H1 (cell line): ENCODE data around the gene SLIT3. TPM values are rescaled to one million over a fixed set of nuclear protein-coding genes. Genes with fewer than 3 reads are reported as not detected.

ENCODE experiments used
- CTCF ChIA-PET: fragments of 300-600 bp; sonication (Branson Sonifier 250); formaldehyde crosslinking; loops from one replicate; lab custom pipeline; 2021; ENCODE audit not compliant: partially characterized antibody; lab: Charles Lee
- POLR2A ChIA-PET: fragments of 300-600 bp; sonication (Branson Sonifier 250); formaldehyde crosslinking; loops from one replicate; lab custom pipeline; 2021; ENCODE audit warnings: inconsistent platforms; ENCODE audit not compliant: partially characterized antibody; lab: Charles Lee
- DNase-seq, 2 experiments: peaks; one replicate each; pipeline versions ENCODE4 v3.0.0 to v3.0.0-alpha.2; 2010 to 2022; ENCODE audit warnings: low spot score in 2 of 2, low read depth in 1 of 2, mixed read lengths in 1 of 2
- FAIRE-seq: peaks from 2 replicates; lab custom pipeline; 2011; peaks lifted over from hg19 to GRCh38; lab: Jason Lieb, UNC
- H2AFZ ChIP-seq: 2 replicates; pipeline ENCODE4 v1.8.1; 2012; ENCODE audit warnings: low read length, inconsistent platforms
- H2AK5ac ChIP-seq: 2 replicates; pipeline ENCODE4 v1.6.1; 2013; ENCODE audit warnings: low read depth, low read length
- H2BK120ac ChIP-seq: replicated peaks from 2 replicates; pipeline ENCODE3; 2013; ENCODE audit warnings: low read depth, low read length, inconsistent platforms
- H2BK12ac ChIP-seq: 2 replicates; pipeline ENCODE4 v1.6.1; 2013; ENCODE audit warnings: low read depth, low read length
- H2BK15ac ChIP-seq: 2 replicates; pipeline ENCODE4 v1.6.1; 2013; ENCODE audit warnings: low read length
- H2BK20ac ChIP-seq: 2 replicates; pipeline ENCODE4 v1.6.1; 2013; ENCODE audit warnings: low read length
- H2BK5ac ChIP-seq: 2 replicates; pipeline ENCODE4 v1.6.1; 2013; ENCODE audit warnings: low read depth, low read length
- H3K14ac ChIP-seq: 2 replicates; pipeline ENCODE4 v1.6.1; 2013; ENCODE audit warnings: inconsistent platforms; ENCODE audit not compliant: insufficient read length
- H3K18ac ChIP-seq: 2 replicates; pipeline ENCODE4 v1.6.1; 2013; ENCODE audit warnings: low read length; ENCODE audit errors: extremely low read depth
- H3K23ac ChIP-seq: 2 replicates; pipeline ENCODE4 v1.6.1; 2013; ENCODE audit warnings: inconsistent platforms; ENCODE audit not compliant: insufficient read length
- H3K23me2 ChIP-seq: 2 replicates; pipeline ENCODE4 v1.6.1; 2013; ENCODE audit warnings: low read depth, low read length
- H3K27ac ChIP-seq: 2 replicates; pipeline ENCODE4 v1.6.1; 2011; ENCODE audit warnings: low read depth, low read length, inconsistent platforms
- H3K27me3 ChIP-seq, 4 experiments: replicated peaks in 1 of 4; 1 replicate in 1 of 4; 2 replicates in 3 of 4; pipeline versions ENCODE4 v1.6.1 to v1.8.1; 2011 to 2013; ENCODE audit warnings: low read length in 3 of 4, mild to moderate bottlenecking in 3 of 4, inconsistent platforms in 2 of 4, mixed read lengths in 2 of 4, moderate library complexity in 1 of 4; ENCODE audit not compliant: control insufficient read depth in 3 of 4, insufficient read depth in 3 of 4; ENCODE audit errors: extremely low read depth in 1 of 4
- H3K36me3 ChIP-seq, 4 experiments: 2 replicates each; pipeline versions ENCODE4 v1.6.1 to v1.8.1; 2011 to 2013; ENCODE audit warnings: mild to moderate bottlenecking in 4 of 4, low read length in 3 of 4, moderate library complexity in 2 of 4, control low read depth in 1 of 4, inconsistent platforms in 1 of 4; ENCODE audit not compliant: insufficient read depth in 4 of 4, control insufficient read depth in 2 of 4
- H3K4ac ChIP-seq: replicated peaks from 2 replicates; pipeline ENCODE3; 2013; ENCODE audit warnings: low read length, low read depth, mixed read lengths, inconsistent platforms; ENCODE audit not compliant: insufficient read length
- H3K4me1 ChIP-seq, 4 experiments: replicated peaks in 1 of 4; 1 replicate in 1 of 4; 2 replicates in 3 of 4; pipeline versions ENCODE4 v1.6.1 to v1.8.1; 2011 to 2013; ENCODE audit warnings: low read length in 3 of 4, inconsistent platforms in 2 of 4, mixed read lengths in 1 of 4; ENCODE audit not compliant: insufficient read depth in 4 of 4, control insufficient read depth in 3 of 4
- H3K4me2 ChIP-seq, 2 experiments: 2 replicates each; pipeline versions ENCODE4 v1.6.1 to v1.8.1; 2011 to 2013; ENCODE audit warnings: low read depth in 2 of 2, low read length in 2 of 2, control low read depth in 1 of 2, inconsistent platforms in 1 of 2, mild to moderate bottlenecking in 1 of 2; ENCODE audit not compliant: insufficient read depth in 1 of 2
- H3K4me3 ChIP-seq, 4 experiments: fragments of 200-600, 300-600 bp in 1 of 4; sonication (generic), shearing (Covaris generic), sonication (Bioruptor Twin) in 1 of 4; 2 replicates each; pipeline versions ENCODE4 v1.5.1 to v1.8.1; 2011 to 2016; ENCODE audit warnings: low read length in 4 of 4, low read depth in 3 of 4, control low read depth in 2 of 4, inconsistent platforms in 2 of 4, mild to moderate bottlenecking in 2 of 4, mixed read lengths in 1 of 4, moderate library complexity in 1 of 4; ENCODE audit not compliant: insufficient read depth in 2 of 4; ENCODE audit errors: extremely low read depth in 1 of 4
- H3K56ac ChIP-seq: replicated peaks from 2 replicates; pipeline ENCODE3; 2013; ENCODE audit warnings: low read depth, mild to moderate bottlenecking, mixed read lengths, low read length, inconsistent platforms; ENCODE audit not compliant: insufficient read length
- H3K79me1 ChIP-seq: 2 replicates; pipeline ENCODE4 v1.6.1; 2013; ENCODE audit warnings: low read depth, low read length, control low read depth
- H3K79me2 ChIP-seq, 2 experiments: 2 replicates each; pipeline versions ENCODE4 v1.6.1 to v1.8.1; 2012 to 2013; ENCODE audit warnings: low read length in 2 of 2, mild to moderate bottlenecking in 2 of 2, inconsistent platforms in 1 of 2; ENCODE audit not compliant: insufficient read depth in 2 of 2, control insufficient read depth in 1 of 2
- H3K9ac ChIP-seq, 4 experiments: replicated peaks in 1 of 4; 1 replicate in 1 of 4; 2 replicates in 3 of 4; pipeline versions ENCODE4 v1.6.1 to v1.8.1; 2011 to 2013; ENCODE audit warnings: low read depth in 3 of 4, low read length in 3 of 4, control low read depth in 2 of 4, mild to moderate bottlenecking in 2 of 4, moderate library complexity in 2 of 4, inconsistent platforms in 1 of 4; ENCODE audit errors: extremely low read depth in 1 of 4
- H3K9me3 ChIP-seq, 2 experiments: 2 replicates each; pipeline versions ENCODE4 v1.6.1 to v1.8.1; 2012 to 2013; ENCODE audit warnings: mild to moderate bottlenecking in 2 of 2, moderate library complexity in 2 of 2, control low read depth in 1 of 2, inconsistent platforms in 1 of 2, low read depth in 1 of 2, low read length in 1 of 2, mixed read lengths in 1 of 2; ENCODE audit not compliant: insufficient read depth in 2 of 2
- H4K20me1 ChIP-seq, 2 experiments: replicated peaks in 1 of 2; 2 replicates each; pipeline versions ENCODE3 to v1.8.1; 2011 to 2013; ENCODE audit warnings: inconsistent platforms in 2 of 2, low read length in 2 of 2, mild to moderate bottlenecking in 1 of 2; ENCODE audit not compliant: insufficient read depth in 2 of 2, control insufficient read depth in 1 of 2
- H4K5ac ChIP-seq: 2 replicates; pipeline ENCODE4 v1.6.1; 2013; ENCODE audit warnings: low read length, low read depth, mixed read lengths, inconsistent platforms; ENCODE audit not compliant: insufficient read length
- H4K8ac ChIP-seq: 2 replicates; pipeline ENCODE4 v1.8.0; 2013; ENCODE audit warnings: mild to moderate bottlenecking, moderate library complexity, low read length, inconsistent platforms; ENCODE audit not compliant: insufficient read depth; ENCODE audit errors: extremely low read depth
- H4K91ac ChIP-seq: replicated peaks from 2 replicates; pipeline ENCODE3; 2013; ENCODE audit warnings: low read length, mixed read lengths, inconsistent platforms; ENCODE audit not compliant: insufficient read length
- BACH1 ChIP-seq: IDR thresholded peaks from 2 replicates; pipeline ENCODE4 v1.6.1; 2012; ENCODE audit warnings: low read length, improper control_type of control experiment
- FOSL1 ChIP-seq: IDR thresholded peaks from 2 replicates; pipeline ENCODE4 v1.6.1; 2011; ENCODE audit warnings: mild to moderate bottlenecking, low read depth, low read length, moderate library complexity; ENCODE audit not compliant: insufficient read depth
- HDAC2 ChIP-seq, 2 experiments: fragments of 300-600 bp in 1 of 2; sonication (generic) in 1 of 2; IDR thresholded peaks; 2 replicates each; pipeline ENCODE4 v1.6.1; 2011 to 2012; ENCODE audit warnings: low read depth in 2 of 2, low read length in 2 of 2, mild to moderate bottlenecking in 2 of 2, moderate library complexity in 2 of 2, borderline replicate concordance in 1 of 2, inconsistent platforms in 1 of 2
- RFX5 ChIP-seq: IDR thresholded peaks from 2 replicates; pipeline ENCODE4 v1.6.1; 2011; ENCODE audit warnings: low read depth, low read length, improper control_type of control experiment, borderline replicate concordance
- TEAD4 ChIP-seq: IDR thresholded peaks from 2 replicates; pipeline ENCODE4 v1.6.1; 2012; ENCODE audit warnings: low read depth, low read length, inconsistent platforms, mixed read lengths
- ZNF274 ChIP-seq: IDR thresholded peaks from 2 replicates; pipeline ENCODE4 v1.7.0; 2012; ENCODE audit warnings: low read length, borderline replicate concordance; ENCODE audit errors: extremely low read depth
- WGBS, 2 experiments: shearing (Covaris generic) in 1 of 2; methylation state at CpG; one replicate each; pipeline versions ENCODE4 v1.1.6 to v1.1.7; 2013 to 2015; ENCODE audit warnings: low lambda C conversion rate in 2 of 2, mixed read lengths in 2 of 2, inconsistent platforms in 1 of 2, low coverage in 1 of 2, missing lambda C conversion rate in 1 of 2; ENCODE audit not compliant: insufficient replicate concordance in 2 of 2, insufficient coverage in 1 of 2, insufficient read length in 1 of 2; ENCODE audit errors: extremely low coverage in 1 of 2, missing lambda C conversion rate in 1 of 2; 5-methylcytosine and 5-hydroxymethylcytosine counted together
- polyA plus RNA-seq, 7 experiments: library from polyadenylated mRNA; depleted of rRNA in 3 of 7; stranded (reverse) in 5 of 7; unstranded in 2 of 7; fragments of >200 nt in 5 of 7; fragments of 200-250 nt in 2 of 7; gene quantifications; 1 replicate in 5 of 7; 2 replicates in 1 of 7; 4 replicates in 1 of 7; pipeline versions ENCODE4 v1.2.1 to v1.2.3, GENCODE V29; 2011 to 2013; ENCODE audit warnings: missing spikeins in 2 of 7, mixed read lengths in 2 of 7
- total RNA-seq: library from RNA; stranded (reverse); fragmentation: NEBNext Ultra II Directional; extraction: Animal tissue kit (Norgen Biotek cat#: 25700); gene quantifications from 2 replicates; pipeline ENCODE4 v1.2.1, GENCODE V29; 2021

Gene SLIT3
- total and polyA plus RNA-seq, 2 of the 8 experiments (the other 6 are each of a cell fraction or from before 2014, with no cell fraction given), result 1.1 to 1.2 TPM

DNA sequence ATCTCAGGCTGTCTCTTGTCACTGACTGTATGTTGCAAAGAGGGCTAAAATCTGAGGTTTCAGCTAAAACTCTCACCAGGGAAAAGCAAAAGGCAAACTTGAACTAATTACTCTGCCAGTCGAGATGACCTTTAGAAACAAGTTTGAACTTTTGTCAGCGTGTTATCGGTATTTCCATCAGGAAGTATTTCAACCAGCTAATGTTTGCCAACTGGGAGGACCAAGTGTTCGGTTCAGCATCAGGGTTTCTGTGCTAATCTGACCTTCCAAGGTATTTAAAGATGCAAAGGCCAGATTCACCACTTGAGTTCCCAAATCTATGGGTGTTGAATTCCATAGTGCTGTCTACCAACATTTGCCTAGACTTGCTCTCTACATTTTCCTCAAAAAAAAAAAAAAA, 230.5 kb downstream of the SLIT3 start:
- no peaks in the 10 kb centered on the region for H3K79me2 ChIP-seq
- H3K4me3 ChIP-seq, result no peak overlapping the region
- no peak overlapping the region for H4K91ac ChIP-seq
- H3K56ac ChIP-seq, result no peak overlapping the region
- no peaks in the 10 kb centered on the region for H3K79me1 ChIP-seq
- H4K5ac ChIP-seq, result no peak overlapping the region
- H2BK20ac ChIP-seq, result no peak overlapping the region
- no peak overlapping the region for H2BK5ac ChIP-seq
- peaks cover 0 to 7% (median 3%) of the 10 kb centered on the region in 4 experiments; a peak in 4 of 7 replicates for H3K4me1 ChIP-seq
- no peak overlapping the region for H3K27ac ChIP-seq
- no peak overlapping the region for H3K23ac ChIP-seq
- no peak overlapping the region for H3K9ac ChIP-seq
- no peaks in the 10 kb centered on the region; a peak in 1 of 7 replicates for H3K27me3 ChIP-seq
- no peak overlapping the region for H2AK5ac ChIP-seq
- TF ChIP-seq ZNF274 (no peak), FOSL1 (no peak), HDAC2 (IDR thresholded peaks at IDR 0.05; ENCODE audit: borderline replicate concordance in 1 of 2, low read depth in 2 of 2, low read length in 2 of 2) (no peak), BACH1 (no peak), TEAD4 (no peak), RFX5 (no peak)
- H3K9me3 ChIP-seq, result no peaks in the 10 kb centered on the region
- no peak overlapping the region for H2AFZ ChIP-seq
- H3K4ac ChIP-seq, result no peak overlapping the region
- H4K8ac ChIP-seq, result no peak overlapping the region
- no peak overlapping the region for H2BK12ac ChIP-seq
- FAIRE-seq (no peak), DNase-seq (no peak)
- no peaks in the 10 kb centered on the region for H3K36me3 ChIP-seq
- ChIA-PET CTCF (no interaction called here), POLR2A (no interaction called here)
- peaks cover 4% of the 10 kb centered on the region; the same call in 1 of the 2 replicates for H3K23me2 ChIP-seq
- H2BK15ac ChIP-seq, result no peak overlapping the region
- no peak overlapping the region for H2BK120ac ChIP-seq
- H3K4me2 ChIP-seq, result no peak overlapping the region
- WGBS, 2 experiments, result 88% methylated on average over 4 of the region's 4 CpGs; no CpG with 5 or more reads in 1 of the 2 experiments
- no peak overlapping the region for H3K14ac ChIP-seq
- H3K18ac ChIP-seq, result no peak overlapping the region
- H4K20me1 ChIP-seq, result no peaks in the 10 kb centered on the region
